Neuronal stem cell (in vitro differentiated cells): Measurements from ENCODE around the gene HBQ1.

Source experiments
- DNase-seq: peaks from one replicate; pipeline ENCODE4 v3.0.0-alpha.2; 2013; ENCODE audit warnings: low spot score
- H2AFZ ChIP-seq: one replicate; pipeline ENCODE4 v1.6.1; 2013; ENCODE audit warnings: mild to moderate bottlenecking, low read length, inconsistent platforms
- H2AK5ac ChIP-seq: 2 replicates; pipeline ENCODE4 v1.6.1; 2013; ENCODE audit warnings: low read depth, mild to moderate bottlenecking, inconsistent platforms, low read length, moderate library complexity, mixed read lengths
- H2BK120ac ChIP-seq: 2 replicates; pipeline ENCODE4 v1.6.1; 2013; ENCODE audit warnings: low read depth, mild to moderate bottlenecking, inconsistent platforms, low read length, moderate library complexity, mixed read lengths
- H2BK12ac ChIP-seq: one replicate; pipeline ENCODE4 v1.6.1; 2013; ENCODE audit warnings: low read length, inconsistent platforms
- H2BK15ac ChIP-seq: 2 replicates; pipeline ENCODE4 v1.6.1; 2013; ENCODE audit warnings: mild to moderate bottlenecking, low read length, inconsistent platforms, mixed read lengths
- H2BK5ac ChIP-seq: one replicate; pipeline ENCODE4 v1.6.1; 2013; ENCODE audit warnings: inconsistent platforms, mild to moderate bottlenecking, low read length, moderate library complexity
- H3K14ac ChIP-seq: one replicate; pipeline ENCODE4 v1.6.1; 2013; ENCODE audit warnings: low read length, inconsistent platforms
- H3K18ac ChIP-seq: 2 replicates; pipeline ENCODE4 v1.6.1; 2013; ENCODE audit warnings: low read length, inconsistent platforms
- H3K23ac ChIP-seq: 2 replicates; pipeline ENCODE4 v1.6.1; 2013; ENCODE audit warnings: low read depth, mild to moderate bottlenecking, mixed read lengths, low read length, inconsistent platforms; ENCODE audit not compliant: poor library complexity
- H3K27ac ChIP-seq: replicated peaks from 3 replicates; pipeline ENCODE4 v1.5.1; 2013; ENCODE audit warnings: low read length, inconsistent platforms
- H3K27me3 ChIP-seq, 3 experiments: 2 replicates each; pipeline ENCODE4 v1.6.1; 2013; ENCODE audit warnings: low read length in 3 of 3, mild to moderate bottlenecking in 2 of 3, inconsistent platforms in 1 of 3, low read depth in 1 of 3, mixed read lengths in 1 of 3, moderate library complexity in 1 of 3; ENCODE audit not compliant: control insufficient read depth in 3 of 3, insufficient read depth in 3 of 3
- H3K36me3 ChIP-seq, 2 donors: replicated peaks in 1 of 2; 2 replicates each; pipeline ENCODE4 v1.6.1; 2013; ENCODE audit warnings: low read length in 2 of 2; ENCODE audit not compliant: control insufficient read depth in 2 of 2, insufficient read depth in 2 of 2
- H3K4ac ChIP-seq: 2 replicates; pipeline ENCODE4 v1.6.1; 2013; ENCODE audit warnings: inconsistent platforms, mild to moderate bottlenecking, low read length, moderate library complexity
- H3K4me1 ChIP-seq, 2 donors: 1 replicate in 1 of 2; 2 replicates in 1 of 2; pipeline ENCODE4 v1.6.1; 2013; ENCODE audit warnings: low read length in 2 of 2, low read depth in 1 of 2; ENCODE audit not compliant: control insufficient read depth in 2 of 2, insufficient read depth in 1 of 2
- H3K4me2 ChIP-seq: one replicate; pipeline ENCODE4 v1.6.1; 2013; ENCODE audit warnings: mild to moderate bottlenecking, low read length, inconsistent platforms; ENCODE audit not compliant: insufficient read depth, poor library complexity, severe bottlenecking
- H3K4me3 ChIP-seq, 2 donors: 2 replicates each; pipeline ENCODE4 v1.5.1; 2013; ENCODE audit warnings: low read length in 2 of 2, mild to moderate bottlenecking in 2 of 2, inconsistent platforms in 1 of 2, moderate library complexity in 1 of 2
- H3K79me1 ChIP-seq: one replicate; pipeline ENCODE4 v1.6.1; 2013; ENCODE audit warnings: low read depth, mild to moderate bottlenecking, inconsistent platforms, low read length, moderate library complexity
- H3K9ac ChIP-seq: one replicate; pipeline ENCODE4 v1.6.1; 2013; ENCODE audit warnings: mild to moderate bottlenecking, low read depth, low read length, inconsistent platforms; ENCODE audit not compliant: poor library complexity
- H3K9me3 ChIP-seq, 2 donors: replicated peaks in 1 of 2; 2 replicates each; pipeline versions ENCODE3 to v1.6.1; 2013; ENCODE audit warnings: low read length in 2 of 2, mild to moderate bottlenecking in 2 of 2, inconsistent platforms in 1 of 2, low read depth in 1 of 2, mixed read lengths in 1 of 2, moderate library complexity in 1 of 2; ENCODE audit not compliant: control insufficient read depth in 2 of 2, insufficient read depth in 1 of 2
- H4K8ac ChIP-seq: one replicate; pipeline ENCODE4 v1.6.1; 2013; ENCODE audit warnings: low read depth, mild to moderate bottlenecking, inconsistent platforms, low read length, moderate library complexity
- H4K91ac ChIP-seq: one replicate; pipeline ENCODE4 v1.6.1; 2013; ENCODE audit warnings: low read length, low read depth, mild to moderate bottlenecking, inconsistent platforms; ENCODE audit not compliant: poor library complexity
- WGBS, 2 donors: extraction: QIAGEN DNeasy Blood & Tissue Kit; methylation state at CpG; one replicate each; pipeline ENCODE4 v1.1.7; 2013; ENCODE audit warnings: missing lambda C conversion rate in 2 of 2, mixed read lengths in 1 of 2; ENCODE audit not compliant: insufficient read length in 2 of 2, insufficient replicate concordance in 1 of 2; ENCODE audit errors: extremely low coverage in 2 of 2; 5-methylcytosine and 5-hydroxymethylcytosine counted together

HBQ1 gene

GRCh38 chr16:143456-143855 lies 36.8 kb upstream of the HBQ1 start:
- no peak overlapping the region for H3K23ac ChIP-seq
- no peaks in the 10 kb centered on the region for H3K79me1 ChIP-seq
- no peak overlapping the region for H3K4me3 ChIP-seq
- H2BK15ac ChIP-seq: peak overlapping the region; percentile 21
- peaks cover 0 to 7% of the 10 kb centered on the region in 2 donors for H3K4me1 ChIP-seq
- no peak overlapping the region for H3K18ac ChIP-seq
- no peak overlapping the region for H4K8ac ChIP-seq
- peak overlapping the region; percentile 25 for H2BK12ac ChIP-seq
- no peaks in the 10 kb centered on the region for H3K36me3 ChIP-seq
- H2AK5ac ChIP-seq: peak overlapping the region; percentile 81
- peak overlapping the region; percentile 66 for H2BK5ac ChIP-seq
- no peak overlapping the region for H3K4ac ChIP-seq
- no peak overlapping the region for H3K27ac ChIP-seq
- DNase-seq: no peak
- no peak overlapping the region for H2BK120ac ChIP-seq
- no peaks in the 10 kb centered on the region for H3K9me3 ChIP-seq
- peak overlapping the region; percentile 75 for H2AFZ ChIP-seq
- no peak overlapping the region for H4K91ac ChIP-seq
- H3K4me2 ChIP-seq: no peak overlapping the region
- H3K14ac ChIP-seq: no peak overlapping the region
- no peak overlapping the region for H3K9ac ChIP-seq
- WGBS, 2 donors: no CpG with 5 or more reads among the region's 6 CpGs
- peaks cover 0 to 9% (median 0%) of the 10 kb centered on the region in 3 experiments for H3K27me3 ChIP-seq

- no peak overlapping the region for H3K23ac ChIP-seq
- no peak overlapping the region for H3K4me3 ChIP-seq
- H2AFZ ChIP-seq: no peak overlapping the region
- H2BK12ac ChIP-seq: no peak overlapping the region
- peaks cover 0 to 20% (median 4%) of the 10 kb centered on the region in 3 experiments for H3K27me3 ChIP-seq
- H2BK120ac ChIP-seq: no peak overlapping the region
- no peak overlapping the region for H2BK5ac ChIP-seq
- no peak overlapping the region for H2AK5ac ChIP-seq
- H4K8ac ChIP-seq: no peak overlapping the region
- peaks cover 0 to 7% of the 10 kb centered on the region in 2 donors for H3K4me1 ChIP-seq
- H2BK15ac ChIP-seq: no peak overlapping the region
- no peaks in the 10 kb centered on the region for H3K79me1 ChIP-seq
- no CpG with 5 or more reads among the region's 14 CpGs for WGBS, 2 donors
- no peak overlapping the region for H3K4me2 ChIP-seq
- no peak for DNase-seq
- no peak overlapping the region for H4K91ac ChIP-seq
- H3K9ac ChIP-seq: no peak overlapping the region
- no peak overlapping the region for H3K18ac ChIP-seq
- no peaks in the 10 kb centered on the region for H3K36me3 ChIP-seq
- H3K4ac ChIP-seq: no peak overlapping the region
- H3K14ac ChIP-seq: no peak overlapping the region
- H3K9me3 ChIP-seq: no peaks in the 10 kb centered on the region
- H3K27ac ChIP-seq: no peak overlapping the region
Observed at GRCh38 chr16:144797-145252, 35.4 kb upstream of the HBQ1 start.

GRCh38 chr16:146646-147045 lies 33.6 kb upstream of the HBQ1 start:
- Histone ChIP-seq H3K4ac (no peak overlapping the region), H3K9me3 (no peaks in the 10 kb centered on the region), H3K36me3 (no peaks in the 10 kb centered on the region), H2AK5ac (no peak overlapping the region), H3K79me1 (no peaks in the 10 kb centered on the region), H3K4me3 (no peak overlapping the region), H3K9ac (no peak overlapping the region), H3K18ac (no peak overlapping the region), H3K27ac (no peak overlapping the region), H2BK5ac (no peak overlapping the region), H2BK12ac (no peak overlapping the region), H4K8ac (no peak overlapping the region), H2BK15ac (no peak overlapping the region), H2AFZ (no peak overlapping the region), H3K14ac (no peak overlapping the region), H3K23ac (no peak overlapping the region), H3K4me2 (no peak overlapping the region), H3K4me1 (peaks cover 0 to 7% of the 10 kb centered on the region in 2 donors), H4K91ac (no peak overlapping the region), H3K27me3 (peaks cover 0 to 32% (median 4%) of the 10 kb centered on the region in 3 experiments), H2BK120ac (no peak overlapping the region)
- DNase-seq: no peak
- WGBS, 2 donors: no CpG with 5 or more reads among the region's 2 CpGs

- H4K8ac ChIP-seq: no peak overlapping the region
- H3K27ac ChIP-seq: no peak overlapping the region
- H2BK15ac ChIP-seq: no peak overlapping the region
- no peak overlapping the region for H2BK5ac ChIP-seq
- no peaks in the 10 kb centered on the region for H3K4me1 ChIP-seq
- no peaks in the 10 kb centered on the region for H3K79me1 ChIP-seq
- no peak overlapping the region for H3K4ac ChIP-seq
- H3K18ac ChIP-seq: no peak overlapping the region
- no peak overlapping the region for H4K91ac ChIP-seq
- no peak overlapping the region for H2AFZ ChIP-seq
- H3K36me3 ChIP-seq: no peaks in the 10 kb centered on the region
- no peak overlapping the region for H3K4me2 ChIP-seq
- DNase-seq: no peak
- H2AK5ac ChIP-seq: no peak overlapping the region
- H3K9me3 ChIP-seq: no peaks in the 10 kb centered on the region
- H3K14ac ChIP-seq: no peak overlapping the region
- H3K27me3 ChIP-seq: peaks cover 0 to 45% (median 8%) of the 10 kb centered on the region in 3 experiments
- H2BK120ac ChIP-seq: no peak overlapping the region
- no peak overlapping the region for H2BK12ac ChIP-seq
- no CpG with 5 or more reads among the region's 9 CpGs for WGBS, 2 donors
- no peak overlapping the region for H3K4me3 ChIP-seq
- H3K9ac ChIP-seq: no peak overlapping the region
- peak overlapping the region; percentile 32 for H3K23ac ChIP-seq
Observed at GRCh38 chr16:149024-149660, 31.1 kb upstream of the HBQ1 start.
